ENCODE data around the gene XRCC6. TPM values are rescaled to one million over a fixed set of nuclear protein-coding genes. Genes with fewer than 3 reads are reported as not detected.
"Not testable (repeated sequence)": the region's sequence is repeated elsewhere in the genome, so short reads cannot be mapped to it uniquely, and the experiment has no call there.

The XRCC6 gene
- polyA plus RNA-seq, result 377 TPM

GRCh38 chr22:41621099-41621910, at the start of gene XRCC6:
Gene XRCC6, plus strand, starts transcription at chr22:41621295. Its CDS starts 710 bp downstream, at chr22:41622005.
- no peaks in the 10 kb centered on the region for H3K36me3 Mint-ChIP-seq
- peak within 1 kb of the TSS; percentile 93 to 98 (median 96) for H3K4me3 Mint-ChIP-seq
- peaks cover 18 to 31% (median 18%) of the 10 kb centered on the region in 3 donors for H3K4me1 Mint-ChIP-seq
- H3K9me3 Mint-ChIP-seq, result no peaks in the 10 kb centered on the region
- H3K27me3 Mint-ChIP-seq, result no peaks in the 10 kb centered on the region
- H3K27ac Mint-ChIP-seq, result peak within 1 kb of the TSS; percentile 91 to 98 (median 97)

DNA sequence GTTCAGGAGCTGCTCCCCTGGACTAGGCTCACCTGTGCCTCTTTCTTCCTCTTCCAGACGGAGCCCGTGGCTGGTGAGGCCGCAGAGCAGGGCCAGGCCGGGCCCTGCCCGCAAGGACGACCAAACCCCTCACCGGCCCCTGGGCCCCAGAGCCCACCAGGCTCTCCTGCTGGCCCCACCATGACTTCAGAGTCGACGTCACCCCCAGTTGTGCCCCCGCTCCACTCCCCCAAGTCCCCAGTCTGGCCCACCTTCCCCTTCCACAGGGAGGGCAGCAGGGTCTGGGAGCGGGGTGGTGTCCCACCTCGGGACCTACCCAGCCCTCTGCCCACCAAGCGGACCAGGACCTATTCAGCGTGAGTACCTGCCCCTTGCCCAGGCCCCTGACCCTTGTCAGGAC, 49.3 kb upstream of the XRCC6 start:
- Mint-ChIP-seq H3K27ac (no peak overlapping the region), H3K27me3 (no peaks in the 10 kb centered on the region), H3K4me1 (peaks cover 0 to 1% (median 0%) of the 10 kb centered on the region in 3 donors), H3K4me3 (no peak overlapping the region), H3K9me3 (no peaks in the 10 kb centered on the region), H3K36me3 (no peaks in the 10 kb centered on the region)

DNA sequence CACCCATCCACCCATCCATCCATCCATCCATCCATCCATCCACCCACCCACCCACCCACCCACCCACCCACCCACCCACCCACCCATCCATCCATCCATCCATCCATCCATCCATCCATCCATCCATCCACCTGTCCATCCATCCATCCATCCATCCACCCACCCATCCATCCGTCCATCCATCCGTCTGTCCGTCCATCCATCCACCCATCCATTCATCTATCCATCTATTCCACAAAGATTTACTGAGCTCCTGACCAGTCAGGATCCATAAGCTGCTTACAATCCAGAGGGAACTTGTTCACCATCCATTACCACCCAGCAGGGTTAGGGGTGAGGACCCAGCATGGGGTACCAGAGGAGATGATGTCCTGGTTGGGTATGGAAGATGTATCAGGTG, 48.8 kb upstream of the XRCC6 start:
- not testable (repeated sequence) for H3K27ac Mint-ChIP-seq, H3K36me3 Mint-ChIP-seq, H3K9me3 Mint-ChIP-seq, H3K4me1 Mint-ChIP-seq, H3K27me3 Mint-ChIP-seq, H3K4me3 Mint-ChIP-seq

- H3K4me1 Mint-ChIP-seq, result peaks cover 0 to 1% (median 0%) of the 10 kb centered on the region in 3 donors
- H3K27me3 Mint-ChIP-seq, result no peaks in the 10 kb centered on the region
- no peaks in the 10 kb centered on the region for H3K9me3 Mint-ChIP-seq
- H3K36me3 Mint-ChIP-seq, result no peaks in the 10 kb centered on the region
- no peak overlapping the region for H3K4me3 Mint-ChIP-seq
- H3K27ac Mint-ChIP-seq, result no peak overlapping the region
Observed at GRCh38 chr22:41573677-41574076, 47.4 kb upstream of the XRCC6 start.

DNA sequence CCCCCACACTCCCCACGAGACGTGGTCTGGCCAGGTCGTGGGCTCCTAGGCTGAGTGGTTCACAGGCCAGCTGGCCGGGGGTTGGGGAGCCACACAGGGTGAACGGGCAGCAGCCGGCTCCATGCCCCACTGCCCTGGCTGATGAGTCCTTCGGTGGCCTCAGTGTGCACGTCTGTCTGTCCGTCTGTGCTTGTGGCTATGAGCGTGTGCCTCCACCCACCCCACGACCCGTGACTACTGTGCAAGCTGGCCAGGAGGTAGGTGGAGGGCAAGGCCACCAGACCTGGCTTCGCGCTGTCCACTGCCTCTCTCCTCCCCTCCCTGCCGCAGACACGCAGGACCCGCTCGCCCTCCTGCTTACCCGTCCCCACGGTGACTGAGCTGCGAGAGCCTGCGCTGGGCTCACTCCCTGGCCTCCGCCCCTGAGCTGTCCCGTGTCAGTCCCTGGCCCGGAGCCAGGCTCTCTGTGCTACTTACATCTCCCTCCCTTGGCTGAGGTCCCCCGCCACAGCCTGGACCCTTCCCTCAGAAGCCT, 46.2 kb upstream of the XRCC6 start:
- H3K27me3 Mint-ChIP-seq, result no peaks in the 10 kb centered on the region
- peaks cover 0 to 1% (median 0%) of the 10 kb centered on the region in 3 donors for H3K4me1 Mint-ChIP-seq
- H3K27ac Mint-ChIP-seq, result no peak overlapping the region
- H3K4me3 Mint-ChIP-seq, result no peak overlapping the region
- no peaks in the 10 kb centered on the region for H3K9me3 Mint-ChIP-seq
- H3K36me3 Mint-ChIP-seq, result no peaks in the 10 kb centered on the region

DNA sequence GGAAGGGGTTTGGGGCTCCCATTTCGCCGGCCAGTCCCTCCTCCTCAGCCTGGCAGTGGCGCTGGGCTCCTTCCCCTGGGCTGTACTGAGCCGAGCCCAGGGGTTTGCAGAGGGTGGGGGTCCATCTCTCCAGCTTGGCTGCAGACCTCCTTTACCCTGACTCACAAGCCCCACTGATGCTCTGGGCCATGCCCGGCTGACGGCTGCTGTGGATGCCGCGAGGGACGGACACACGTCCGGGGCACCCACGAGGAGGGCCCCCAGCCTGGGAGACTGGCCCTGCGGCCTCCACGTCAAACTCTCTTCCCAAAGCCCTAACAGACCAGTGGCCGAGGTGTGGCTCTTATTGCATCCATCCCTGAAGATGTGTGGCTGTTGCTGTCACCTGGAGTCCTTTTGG, 45.6 kb upstream of the XRCC6 start:
- Mint-ChIP-seq H3K27ac (no peak overlapping the region), H3K4me3 (no peak overlapping the region), H3K27me3 (no peaks in the 10 kb centered on the region), H3K36me3 (no peaks in the 10 kb centered on the region), H3K4me1 (peaks cover 0 to 6% (median 0%) of the 10 kb centered on the region in 3 donors), H3K9me3 (no peaks in the 10 kb centered on the region)

GRCh38 chr22:41576877-41577276, 44.2 kb upstream of the XRCC6 start:
- H3K36me3 Mint-ChIP-seq, result no peaks in the 10 kb centered on the region
- H3K4me1 Mint-ChIP-seq, result peaks cover 0 to 6% (median 0%) of the 10 kb centered on the region in 3 donors
- no peaks in the 10 kb centered on the region for H3K27me3 Mint-ChIP-seq
- H3K9me3 Mint-ChIP-seq, result no peaks in the 10 kb centered on the region
- H3K27ac Mint-ChIP-seq, result no peak overlapping the region
- H3K4me3 Mint-ChIP-seq, result no peak overlapping the region

GRCh38 chr22:41578114-41578513, 43.0 kb upstream of the XRCC6 start:
- no peaks in the 10 kb centered on the region for H3K36me3 Mint-ChIP-seq
- H3K4me3 Mint-ChIP-seq, result no peak overlapping the region
- no peak overlapping the region for H3K27ac Mint-ChIP-seq
- H3K4me1 Mint-ChIP-seq, result peaks cover 0 to 10% (median 0%) of the 10 kb centered on the region in 3 donors
- no peaks in the 10 kb centered on the region for H3K27me3 Mint-ChIP-seq
- H3K9me3 Mint-ChIP-seq, result no peaks in the 10 kb centered on the region

GRCh38 chr22:41578818-41579217, 42.3 kb upstream of the XRCC6 start:
- Mint-ChIP-seq H3K27me3 (no peaks in the 10 kb centered on the region), H3K4me3 (no peak overlapping the region), H3K36me3 (peaks cover 4% of the 10 kb centered on the region), H3K27ac (no peak overlapping the region), H3K9me3 (no peaks in the 10 kb centered on the region), H3K4me1 (peaks cover 0 to 10% (median 0%) of the 10 kb centered on the region in 3 donors)

DNA sequence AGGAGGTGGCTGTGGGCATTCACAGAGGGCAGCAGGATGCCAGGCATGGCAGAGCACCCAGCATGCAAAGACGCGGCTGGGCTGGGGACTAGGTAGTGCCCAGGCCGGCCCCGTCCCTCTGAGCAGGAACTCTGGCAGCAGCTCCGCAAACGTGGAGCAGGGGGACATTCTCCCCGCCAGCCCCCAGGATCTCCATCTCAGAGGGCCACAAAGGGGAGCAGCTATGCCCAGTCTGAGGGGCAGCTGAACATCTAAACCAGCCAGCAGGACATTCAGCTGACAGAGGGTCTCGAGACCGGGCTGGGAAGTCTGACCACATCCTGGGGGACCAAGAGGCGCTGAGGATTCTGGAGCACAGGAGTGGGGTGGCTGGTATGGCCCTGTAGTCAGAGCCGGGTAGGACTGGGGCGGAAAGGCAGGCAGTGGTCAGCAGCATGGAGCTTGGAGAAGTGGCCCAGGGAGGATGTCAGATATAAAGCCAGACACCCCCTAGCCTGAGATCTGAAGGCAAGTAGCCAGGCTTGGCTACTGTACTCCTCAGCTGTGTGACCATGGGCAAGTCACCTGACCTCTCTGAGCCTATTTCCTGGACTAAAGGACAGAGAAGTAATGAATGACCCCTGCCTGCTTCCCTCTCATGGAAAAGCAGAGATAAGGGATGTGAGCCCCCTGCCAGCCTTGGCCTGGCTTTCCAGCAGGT, 41.6 kb upstream of the XRCC6 start:
- peaks cover 0 to 10% (median 0%) of the 10 kb centered on the region in 3 donors for H3K4me1 Mint-ChIP-seq
- peaks cover 4% of the 10 kb centered on the region for H3K36me3 Mint-ChIP-seq
- no peaks in the 10 kb centered on the region for H3K27me3 Mint-ChIP-seq
- no peak overlapping the region for H3K27ac Mint-ChIP-seq
- no peak overlapping the region for H3K4me3 Mint-ChIP-seq
- no peaks in the 10 kb centered on the region for H3K9me3 Mint-ChIP-seq

DNA sequence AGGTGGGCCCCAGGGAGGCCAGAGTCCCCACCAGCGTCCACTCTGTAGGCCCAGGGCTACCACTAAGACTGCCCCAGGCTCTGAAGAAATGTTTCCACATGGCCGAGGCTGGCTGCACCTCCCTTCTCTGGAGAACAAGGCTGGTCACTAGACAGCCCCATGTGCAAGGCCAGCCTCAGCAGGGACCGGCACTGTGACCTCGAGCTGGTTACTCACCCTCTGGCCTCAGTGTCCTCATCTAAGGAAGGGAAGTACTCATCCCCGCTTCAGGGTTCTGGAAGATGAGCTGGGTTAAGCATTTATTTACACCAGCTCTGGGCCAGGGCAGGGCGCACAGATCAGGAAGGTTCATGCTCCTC, 41.1 kb upstream of the XRCC6 start:
- H3K27ac Mint-ChIP-seq, result peak overlapping the region in 1 of 3 donors; percentile 27
- no peaks in the 10 kb centered on the region for H3K27me3 Mint-ChIP-seq
- peaks cover 4% of the 10 kb centered on the region for H3K36me3 Mint-ChIP-seq

GRCh38 chr22:41582694-41583093, 38.4 kb upstream of the XRCC6 start:
- no peaks in the 10 kb centered on the region for H3K9me3 Mint-ChIP-seq
- no peak overlapping the region for H3K4me3 Mint-ChIP-seq
- H3K27me3 Mint-ChIP-seq, result no peaks in the 10 kb centered on the region
- H3K27ac Mint-ChIP-seq, result no peak overlapping the region
- peaks cover 4% of the 10 kb centered on the region for H3K36me3 Mint-ChIP-seq
- H3K4me1 Mint-ChIP-seq, result peaks cover 0 to 10% (median 2%) of the 10 kb centered on the region in 3 donors

More for the DNA sequence above, 41.1 kb upstream of the XRCC6 start:
- no peak overlapping the region for H3K4me3 Mint-ChIP-seq
- H3K4me1 Mint-ChIP-seq, result peaks cover 0 to 10% (median 0%) of the 10 kb centered on the region in 3 donors
- H3K9me3 Mint-ChIP-seq, result no peaks in the 10 kb centered on the region

- no peaks in the 10 kb centered on the region for H3K27me3 Mint-ChIP-seq
- H3K4me1 Mint-ChIP-seq, result peaks cover 0 to 15% (median 10%) of the 10 kb centered on the region in 3 donors
- no peaks in the 10 kb centered on the region for H3K9me3 Mint-ChIP-seq
- peaks cover 5% of the 10 kb centered on the region for H3K36me3 Mint-ChIP-seq
- H3K4me3 Mint-ChIP-seq, result no peak overlapping the region
- peak overlapping the region in 1 of 3 donors; percentile 16 for H3K27ac Mint-ChIP-seq
Observed at GRCh38 chr22:41584881-41585280, 36.2 kb upstream of the XRCC6 start.

- Mint-ChIP-seq H3K9me3 (no peaks in the 10 kb centered on the region), H3K27ac (no peak overlapping the region), H3K4me1 (peaks cover 0 to 13% (median 10%) of the 10 kb centered on the region in 3 donors), H3K36me3 (peaks cover 5% of the 10 kb centered on the region), H3K4me3 (peak overlapping the region in 1 of 4 donors; percentile 65), H3K27me3 (no peaks in the 10 kb centered on the region)
Observed at GRCh38 chr22:41585898-41586297, 35.2 kb upstream of the XRCC6 start.

DNA sequence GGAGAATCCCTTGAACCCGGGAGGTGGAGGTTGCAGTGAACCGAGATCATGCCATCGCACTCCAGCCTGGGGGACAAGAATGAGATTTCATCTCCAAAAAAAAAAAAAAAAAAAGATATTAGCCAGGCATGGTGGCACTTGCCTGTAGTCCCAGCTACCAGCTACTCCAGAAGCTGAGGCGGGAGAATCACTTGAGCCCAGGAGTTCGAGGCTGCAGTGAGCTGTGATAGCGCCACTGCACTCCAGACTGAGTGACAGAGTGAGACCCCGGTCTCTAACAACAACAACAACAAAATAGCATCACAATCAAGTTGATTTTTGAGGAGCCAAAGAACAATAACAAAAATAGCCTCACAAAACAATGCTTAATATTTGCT, 33.8 kb upstream of the XRCC6 start:
- Mint-ChIP-seq H3K36me3 (peaks cover 5% of the 10 kb centered on the region), H3K9me3 (no peaks in the 10 kb centered on the region), H3K4me1 (peaks cover 0 to 13% (median 10%) of the 10 kb centered on the region in 3 donors), H3K27ac (no peak overlapping the region), H3K27me3 (no peaks in the 10 kb centered on the region), H3K4me3 (peak overlapping the region in 1 of 4 donors; percentile 78)

Measured in IgD-negative memory B cell (primary cell).